Measurements from ENCODE around the gene MITF.

MITF gene

DNA sequence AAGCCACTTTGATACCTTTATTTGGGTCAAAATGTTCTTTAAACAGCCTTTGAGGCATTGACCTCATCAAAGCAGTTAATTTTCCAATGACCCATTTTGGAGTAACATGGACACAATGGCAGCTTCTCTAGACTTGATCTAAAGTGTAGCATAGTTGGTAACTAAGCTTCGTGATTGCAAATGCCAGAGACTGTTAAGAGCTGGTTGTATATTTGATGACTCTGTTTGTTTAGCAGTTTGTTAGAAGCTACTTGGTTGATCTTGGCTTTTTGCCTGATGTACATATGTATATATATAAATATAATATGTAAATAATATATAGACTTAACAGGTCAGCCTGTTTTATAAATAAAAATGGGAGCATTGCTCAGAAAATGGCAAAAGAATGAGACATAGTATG lies 68.4 kb downstream of the MITF start:
- H3K27ac ChIP-seq: peak overlapping the region; percentile 50
- TF ChIP-seq ZFX (IDR thresholded peaks at IDR 0.05; ENCODE audit: borderline replicate concordance): no peak
- TF ChIP-seq, protein P1, sequence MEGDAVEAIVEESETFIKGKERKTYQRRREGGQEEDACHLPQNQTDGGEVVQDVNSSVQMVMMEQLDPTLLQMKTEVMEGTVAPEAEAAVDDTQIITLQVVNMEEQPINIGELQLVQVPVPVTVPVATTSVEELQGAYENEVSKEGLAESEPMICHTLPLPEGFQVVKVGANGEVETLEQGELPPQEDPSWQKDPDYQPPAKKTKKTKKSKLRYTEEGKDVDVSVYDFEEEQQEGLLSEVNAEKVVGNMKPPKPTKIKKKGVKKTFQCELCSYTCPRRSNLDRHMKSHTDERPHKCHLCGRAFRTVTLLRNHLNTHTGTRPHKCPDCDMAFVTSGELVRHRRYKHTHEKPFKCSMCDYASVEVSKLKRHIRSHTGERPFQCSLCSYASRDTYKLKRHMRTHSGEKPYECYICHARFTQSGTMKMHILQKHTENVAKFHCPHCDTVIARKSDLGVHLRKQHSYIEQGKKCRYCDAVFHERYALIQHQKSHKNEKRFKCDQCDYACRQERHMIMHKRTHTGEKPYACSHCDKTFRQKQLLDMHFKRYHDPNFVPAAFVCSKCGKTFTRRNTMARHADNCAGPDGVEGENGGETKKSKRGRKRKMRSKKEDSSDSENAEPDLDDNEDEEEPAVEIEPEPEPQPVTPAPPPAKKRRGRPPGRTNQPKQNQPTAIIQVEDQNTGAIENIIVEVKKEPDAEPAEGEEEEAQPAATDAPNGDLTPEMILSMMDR (IDR thresholded peaks at IDR 0.05): no peak

DNA sequence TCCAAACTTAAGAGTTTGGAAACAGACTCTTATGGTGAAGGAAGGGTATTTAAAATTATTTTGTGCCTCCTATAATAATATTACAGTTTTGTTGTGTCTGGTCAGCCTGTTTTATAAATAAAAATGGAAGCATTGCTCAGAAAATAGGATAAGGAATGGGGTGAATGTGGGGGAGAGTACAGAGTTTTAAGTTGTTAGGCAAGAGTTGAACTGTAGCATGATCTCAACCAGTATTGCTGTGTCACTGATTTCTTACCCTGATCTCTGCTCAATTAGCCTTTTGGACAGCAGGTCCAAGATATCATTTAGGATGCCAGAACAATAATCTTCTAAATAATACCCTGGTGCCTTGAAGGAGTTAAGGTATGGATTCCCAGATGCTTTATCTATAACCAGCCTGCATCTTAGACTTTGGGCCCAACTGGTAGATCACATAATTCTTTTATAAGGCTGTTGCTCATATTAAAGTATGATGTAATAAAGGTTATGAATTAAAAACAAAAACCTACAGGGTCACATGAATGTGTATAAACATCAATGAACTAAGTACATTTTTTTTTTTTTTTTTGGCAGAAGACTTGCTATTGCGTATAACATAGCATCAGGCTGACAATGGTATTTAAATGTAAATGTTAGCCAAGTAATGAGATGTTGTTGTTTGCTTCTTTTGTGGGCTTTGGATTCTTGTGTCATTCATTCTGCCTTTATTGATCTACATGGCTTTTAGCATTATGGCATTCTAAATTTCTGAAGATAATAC lies 70.0 kb downstream of the MITF start:
- no peak overlapping the region for H3K27ac ChIP-seq
- TF ChIP-seq ZFX (IDR thresholded peaks at IDR 0.05; ENCODE audit: borderline replicate concordance): no peak
- TF ChIP-seq, protein P1 (IDR thresholded peaks at IDR 0.05): no peak

DNA sequence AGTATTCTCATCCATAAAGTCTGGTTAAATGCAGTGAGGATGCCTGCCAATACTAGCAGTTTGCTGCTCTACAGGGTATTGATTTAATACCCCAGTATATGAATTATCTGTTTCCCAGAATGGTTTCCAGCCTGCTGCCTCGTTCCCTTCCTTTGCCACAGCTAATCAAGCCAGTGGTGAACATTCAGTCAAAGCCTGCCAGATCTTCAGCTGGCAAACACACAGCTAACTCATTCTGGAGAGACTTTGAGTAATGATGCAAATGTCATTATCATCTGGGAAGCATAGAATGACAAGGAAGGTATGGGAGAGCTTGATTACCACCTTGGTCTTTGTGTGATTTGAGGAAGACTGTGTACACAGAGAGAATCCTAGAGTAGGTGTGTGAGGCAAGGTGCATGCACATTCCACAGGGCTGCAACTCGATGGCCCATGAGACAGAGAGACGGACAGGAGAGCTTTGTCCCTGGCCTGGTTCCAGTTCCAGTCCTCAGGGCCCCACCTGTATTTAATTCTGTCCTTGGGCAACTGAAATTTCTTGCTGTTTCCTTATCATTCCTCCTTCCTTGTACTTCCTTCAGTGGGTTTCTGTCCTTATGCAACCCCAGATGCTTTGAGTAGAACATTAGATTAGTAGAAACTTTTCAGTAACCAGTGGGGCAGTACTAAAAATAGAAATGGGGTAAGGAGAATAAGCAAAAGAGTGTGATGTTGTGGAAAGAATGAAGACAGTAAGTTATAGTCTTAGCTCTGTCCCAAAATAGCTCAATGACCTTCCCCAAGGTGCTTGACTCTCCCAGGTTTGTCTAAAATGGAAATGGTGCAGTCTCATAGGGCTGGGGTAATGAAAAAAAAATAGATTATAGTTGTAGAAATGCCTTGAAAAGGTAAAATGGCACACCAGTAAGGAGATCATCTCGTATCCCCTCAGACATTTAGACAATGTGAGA lies 72.5 kb downstream of the MITF start:
- TF ChIP-seq, protein P1 (IDR thresholded peaks at IDR 0.05): no peak
- no peak overlapping the region for H3K27ac ChIP-seq

DNA sequence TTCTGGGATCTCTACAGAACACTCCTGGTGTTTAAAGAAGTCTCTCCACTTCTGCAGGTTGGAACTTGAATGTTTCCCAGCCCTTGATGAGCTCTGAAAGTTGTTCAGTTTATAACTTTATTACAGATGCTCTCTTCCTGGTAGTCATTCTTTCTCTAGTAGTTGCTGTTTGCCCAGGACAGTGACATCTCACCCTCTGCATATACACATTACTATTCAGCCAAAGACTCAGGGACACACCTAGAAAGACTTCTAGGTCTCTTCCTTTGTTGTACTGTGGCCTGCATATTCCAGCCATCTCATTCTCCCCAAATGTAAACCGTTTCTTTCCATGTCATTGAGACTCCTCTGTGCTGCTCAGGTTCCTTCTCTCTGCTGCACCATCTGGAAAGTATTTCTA lies 76.7 kb downstream of the MITF start:
- no peak overlapping the region for H3K27ac ChIP-seq
- TF ChIP-seq, protein P1 (IDR thresholded peaks at IDR 0.05): no peak
- no peak for TF ChIP-seq ZFX (IDR thresholded peaks at IDR 0.05; ENCODE audit: borderline replicate concordance)

DNA sequence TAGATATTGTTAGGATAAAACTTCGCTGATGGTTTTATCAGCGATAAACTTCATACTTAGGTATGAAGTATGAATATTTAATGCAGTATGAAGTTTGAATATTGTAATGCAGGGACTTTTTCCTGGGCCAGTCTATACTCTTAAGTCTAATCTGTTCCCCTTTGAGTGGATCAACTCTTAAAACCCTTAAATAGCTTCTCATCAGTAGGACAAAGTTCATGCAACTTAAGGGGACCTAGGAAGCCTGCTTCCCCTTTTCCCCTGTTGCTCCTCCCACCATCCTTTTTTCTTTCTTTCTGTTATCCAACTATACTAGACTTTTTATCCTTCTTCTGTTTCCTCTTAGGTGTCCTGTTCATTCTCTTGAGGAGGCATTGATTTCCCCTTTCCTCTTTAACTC lies 78.7 kb downstream of the MITF start:
- H3K27ac ChIP-seq: no peak overlapping the region
- no peak for TF ChIP-seq ZFX (IDR thresholded peaks at IDR 0.05; ENCODE audit: borderline replicate concordance)
- TF ChIP-seq, protein P1 (IDR thresholded peaks at IDR 0.05): no peak

DNA sequence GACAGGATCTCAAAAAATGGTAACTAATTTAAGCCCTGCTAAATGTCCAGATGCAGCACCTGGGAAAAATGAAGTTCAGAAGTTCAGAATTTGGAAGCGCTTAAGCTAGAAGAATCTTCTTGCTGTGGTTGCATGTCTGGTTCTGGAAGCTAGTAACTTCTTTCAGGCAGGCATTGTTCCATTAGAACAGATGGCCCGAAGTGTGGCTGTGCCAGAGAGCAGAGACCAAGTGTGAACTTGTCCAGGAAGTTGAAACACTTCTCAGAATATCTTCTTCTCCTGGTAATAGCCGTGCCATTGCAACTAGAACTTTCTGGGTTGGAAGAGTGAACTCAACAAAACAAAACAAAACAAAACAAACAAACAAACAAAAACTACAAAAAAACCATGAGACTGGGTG lies 80.0 kb downstream of the MITF start:
- TF ChIP-seq, protein P1 (IDR thresholded peaks at IDR 0.05): no peak
- no peak overlapping the region for H3K27ac ChIP-seq

DNA sequence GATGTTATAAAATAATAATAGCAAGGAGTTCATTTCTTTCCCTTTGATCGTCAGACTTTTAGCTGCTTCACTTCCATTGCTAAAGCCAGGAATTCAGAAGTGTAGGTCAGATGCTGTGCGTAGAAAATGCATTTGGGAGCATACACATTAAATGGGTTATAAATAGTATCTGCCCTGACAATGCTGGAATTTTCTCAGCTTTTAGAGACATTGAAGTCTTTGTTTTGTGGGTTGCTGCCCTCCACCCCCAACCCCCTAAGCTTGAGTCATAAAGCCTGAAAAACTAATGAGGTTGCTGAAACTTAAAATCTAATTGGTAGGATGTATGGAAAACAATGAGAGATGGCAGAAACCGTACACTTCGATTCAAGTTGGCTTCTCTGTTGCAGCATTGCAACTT lies 81.9 kb downstream of the MITF start:
- H3K27ac ChIP-seq: no peak overlapping the region
- TF ChIP-seq ZFX (IDR thresholded peaks at IDR 0.05; ENCODE audit: borderline replicate concordance): no peak
- TF ChIP-seq, protein P1 (IDR thresholded peaks at IDR 0.05): no peak
